ENCODE data around the gene SLC3A2.
"Not testable (repeated sequence)": the region's sequence is repeated elsewhere in the genome, so short reads cannot be mapped to it uniquely, and the experiment has no call there.

The SLC3A2 gene

DNA sequence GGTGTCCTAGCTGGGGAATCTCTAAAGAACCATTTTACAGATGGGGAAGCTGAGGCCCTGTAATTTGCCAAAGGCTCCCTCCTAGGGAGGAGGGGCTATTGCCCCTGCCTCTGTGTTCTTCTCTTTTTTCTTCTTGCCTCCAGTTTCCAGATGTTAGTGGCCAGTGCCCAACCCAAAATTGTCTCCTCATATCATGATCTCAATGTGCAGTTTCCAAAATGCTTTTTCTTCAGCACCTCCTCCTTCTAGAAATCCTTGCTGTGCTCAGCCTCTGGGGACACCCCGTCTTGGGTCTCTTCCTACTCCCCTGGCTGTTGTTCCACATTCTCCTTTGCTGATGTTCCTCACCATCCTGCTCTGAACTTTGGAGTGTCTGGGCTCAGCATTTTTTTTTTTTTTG, 50.0 kb downstream of the SLC3A2 start:
- no peak for DNase-seq (ENCODE audit: low read depth, low spot score)

- no peak for DNase-seq (ENCODE audit: low read depth, low spot score)
Observed at GRCh38 chr11:62931499-62932278, 51.0 kb downstream of the SLC3A2 start.

DNA sequence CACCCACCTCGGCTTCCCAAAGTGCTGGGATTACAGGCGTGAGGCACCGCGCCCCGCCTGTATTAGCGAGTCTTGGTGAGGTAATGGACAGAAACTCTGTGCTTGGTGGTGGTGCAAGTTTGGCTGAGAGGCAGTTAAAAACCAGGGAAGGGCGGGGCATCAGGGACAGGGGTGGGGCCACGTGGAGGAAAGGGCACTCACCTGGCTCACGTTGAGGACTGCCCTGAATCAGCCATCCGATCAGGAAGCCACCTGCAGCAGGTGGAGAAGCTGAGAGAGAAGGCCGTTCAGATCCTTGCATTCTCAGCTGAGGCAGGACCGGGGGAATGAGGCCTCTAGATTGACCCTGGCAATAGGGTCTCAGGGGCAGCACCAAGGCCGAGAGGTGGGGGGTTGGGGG, 52.6 kb downstream of the SLC3A2 start:
- no peak for DNase-seq (ENCODE audit: low read depth, low spot score)

- no peak for DNase-seq (ENCODE audit: low read depth, low spot score)
Observed at GRCh38 chr11:62933750-62934495, 53.2 kb downstream of the SLC3A2 start.

GRCh38 chr11:62934496-62934785, 53.7 kb downstream of the SLC3A2 start:
- DNase-seq (ENCODE audit: low read depth, low spot score), result no peak

DNA sequence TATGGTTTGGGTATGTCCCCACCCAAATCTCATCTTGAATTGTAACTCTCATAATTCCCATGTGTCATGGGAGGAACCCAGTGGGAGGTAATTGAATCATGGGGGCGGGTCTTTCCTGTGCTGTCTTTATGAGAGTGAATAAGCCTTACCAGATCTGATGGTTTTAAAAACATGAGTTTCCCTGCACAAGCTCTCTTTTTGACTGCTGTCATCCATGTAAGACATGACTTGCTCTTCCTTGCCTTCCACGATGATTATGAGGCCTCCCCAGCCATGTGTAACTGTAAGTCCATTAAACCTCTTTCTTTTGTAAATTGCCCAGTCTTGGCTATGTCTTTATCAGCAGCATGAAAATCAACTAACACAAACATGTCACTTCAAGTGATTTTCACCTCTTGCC, 56.8 kb downstream of the SLC3A2 start:
- not testable (repeated sequence) for DNase-seq (ENCODE audit: low read depth, low spot score)
